Glutamatergic neuron (in vitro differentiated cells): ENCODE results near the gene AIP. TPM values are rescaled to one million over a fixed set of nuclear protein-coding genes. Genes with fewer than 3 reads are reported as not detected.
A peak's percentile ranks its signal among the peaks of the same experiment; 100 is the strongest.
"Not testable (repeated sequence)": the region's sequence is repeated elsewhere in the genome, so short reads cannot be mapped to it uniquely, and the experiment has no call there.

ENCODE experiments used
- DNase-seq: peaks from one replicate; pipeline ENCODE4 v3.0.0; 2022
- H3K27ac Mint-ChIP-seq: one replicate; pipeline ENCODE4 v1.8.0; 2020; ENCODE audit warnings: mild to moderate bottlenecking, mixed read lengths, inconsistent platforms; ENCODE audit not compliant: unreplicated experiment
- H3K27me3 Mint-ChIP-seq: one replicate; pipeline ENCODE4 v1.8.0; 2020; ENCODE audit warnings: mild to moderate bottlenecking, moderate library complexity, mixed read lengths, inconsistent platforms; ENCODE audit not compliant: unreplicated experiment
- H3K36me3 Mint-ChIP-seq: one replicate; pipeline ENCODE4 v1.8.0; 2020; ENCODE audit warnings: mild to moderate bottlenecking, mixed read lengths, inconsistent platforms; ENCODE audit not compliant: unreplicated experiment
- H3K4me1 Mint-ChIP-seq: one replicate; pipeline ENCODE4 v1.8.0; 2020; ENCODE audit warnings: mild to moderate bottlenecking, low read depth, mixed read lengths, inconsistent platforms; ENCODE audit not compliant: unreplicated experiment
- H3K4me3 Mint-ChIP-seq: one replicate; pipeline ENCODE4 v1.8.0; 2020; ENCODE audit warnings: mild to moderate bottlenecking, mixed read lengths, inconsistent platforms; ENCODE audit not compliant: unreplicated experiment
- H3K9me3 Mint-ChIP-seq: one replicate; pipeline ENCODE4 v1.8.0; 2020; ENCODE audit warnings: mild to moderate bottlenecking, moderate library complexity, mixed read lengths, inconsistent platforms; ENCODE audit not compliant: unreplicated experiment
- CTCF ChIP-seq: fragments of 200-600 bp; sonication (generic); IDR thresholded peaks from one replicate; pipeline ENCODE4 v1.5.0; 2021; ENCODE audit not compliant: partially characterized antibody, unreplicated experiment
- total RNA-seq: library from RNA; stranded (reverse); fragmentation: NEBNext Ultra II Directional; extraction: Animal tissue kit (Norgen Biotek cat#: 25700); gene quantifications from one replicate; pipeline ENCODE4 v1.2.1, GENCODE V29; 2021; ENCODE audit not compliant: unreplicated experiment

Gene AIP
- total RNA-seq, 1 donor from 2014 or later, result 43.0 TPM

- no peak for DNase-seq
- Mint-ChIP-seq H3K9me3 (peaks cover 10% of the 10 kb centered on the region), H3K36me3 (no peaks in the 10 kb centered on the region), H3K4me3 (peak overlapping the region; percentile 85), H3K4me1 (peaks cover 10% of the 10 kb centered on the region), H3K27ac (peak overlapping the region; percentile 53), H3K27me3 (peaks cover 18% of the 10 kb centered on the region)
- no peak for TF ChIP-seq CTCF
These were observed 24.5 kb downstream of the AIP start for GRCh38 chr11:67507242-67507863.

GRCh38 chr11:67507864-67508485 is 25.1 kb downstream of the AIP start, which contains the start of gene CDK2AP2:
CDK2AP2 (minus strand) TSS chr11:67508162; CDS start chr11:67508082, 80 bp downstream.
- no peak for TF ChIP-seq CTCF
- peaks cover 10% of the 10 kb centered on the region for H3K9me3 Mint-ChIP-seq
- H3K27me3 Mint-ChIP-seq, result peaks cover 16% of the 10 kb centered on the region
- H3K27ac Mint-ChIP-seq, result peak within 1 kb of the TSS; percentile 76
- H3K4me1 Mint-ChIP-seq, result peaks cover 7% of the 10 kb centered on the region
- DNase-seq, result peak; percentile 99
- H3K36me3 Mint-ChIP-seq, result no peaks in the 10 kb centered on the region
- peak within 1 kb of the TSS; percentile 89 for H3K4me3 Mint-ChIP-seq

GRCh38 chr11:67508486-67509121 is 25.8 kb downstream of the AIP start:
- peak overlapping the region; percentile 76 for H3K27ac Mint-ChIP-seq
- DNase-seq, result peak; percentile 100
- peaks cover 15% of the 10 kb centered on the region for H3K27me3 Mint-ChIP-seq
- no peak for TF ChIP-seq CTCF
- peaks cover 6% of the 10 kb centered on the region for H3K4me1 Mint-ChIP-seq
- H3K9me3 Mint-ChIP-seq, result peaks cover 7% of the 10 kb centered on the region
- peak overlapping the region; percentile 89 for H3K4me3 Mint-ChIP-seq
- H3K36me3 Mint-ChIP-seq, result no peaks in the 10 kb centered on the region

- Mint-ChIP-seq H3K27me3 (peaks cover 19% of the 10 kb centered on the region), H3K4me1 (peaks cover 6% of the 10 kb centered on the region), H3K9me3 (peaks cover 7% of the 10 kb centered on the region), H3K36me3 (no peaks in the 10 kb centered on the region), H3K4me3 (no peak overlapping the region), H3K27ac (no peak overlapping the region)
- DNase-seq, result no peak
- no peak for TF ChIP-seq CTCF
These were observed 27.2 kb downstream of the AIP start for GRCh38 chr11:67510023-67510345.

- peaks cover 16% of the 10 kb centered on the region for H3K27me3 Mint-ChIP-seq
- not testable (repeated sequence) for H3K4me3 Mint-ChIP-seq, H3K4me1 Mint-ChIP-seq, H3K9me3 Mint-ChIP-seq, H3K36me3 Mint-ChIP-seq, H3K27ac Mint-ChIP-seq, DNase-seq
These were observed 28.7 kb downstream of the AIP start for GRCh38 chr11:67511558-67511957.
